Measurements from ENCODE around the gene TSC2.
"Not testable (repeated sequence)": the region's sequence is repeated elsewhere in the genome, so short reads cannot be mapped to it uniquely, and the experiment has no call there.

Gene TSC2

GRCh38 chr16:2087748-2088631 is 40.2 kb downstream of the TSC2 start:
- no peak for DNase-seq

GRCh38 chr16:2088759-2089358 is 41.1 kb downstream of the TSC2 start:
- DNase-seq, result no peak

GRCh38 chr16:2089706-2090480 is 42.1 kb downstream of the TSC2 start:
- DNase-seq, result no peak

- no peak for DNase-seq
Observed at GRCh38 chr16:2090481-2090776, 42.6 kb downstream of the TSC2 start.

- DNase-seq, result peak; percentile 24
Observed at GRCh38 chr16:2090777-2091546, 43.2 kb downstream of the TSC2 start.

GRCh38 chr16:2091547-2092255 is 43.9 kb downstream of the TSC2 start:
- DNase-seq, result no peak

GRCh38 chr16:2092256-2092620 is 44.5 kb downstream of the TSC2 start:
- no peak for DNase-seq

GRCh38 chr16:2092866-2093265 is 45.1 kb downstream of the TSC2 start:
- no peak for DNase-seq

GRCh38 chr16:2093793-2094192 is 46.0 kb downstream of the TSC2 start:
- DNase-seq, result no peak

GRCh38 chr16:2095315-2095853 is 47.6 kb downstream of the TSC2 start:
- DNase-seq, result no peak

GRCh38 chr16:2095918-2096582 is 48.3 kb downstream of the TSC2 start:
- DNase-seq, result no peak

- DNase-seq, result no peak
Observed at GRCh38 chr16:2096853-2097595, 49.2 kb downstream of the TSC2 start.

GRCh38 chr16:2097689-2098088 is 49.9 kb downstream of the TSC2 start:
- DNase-seq, result not testable (repeated sequence)

GRCh38 chr16:2101581-2101980 is 53.8 kb downstream of the TSC2 start:
- not testable (repeated sequence) for DNase-seq

GRCh38 chr16:2102471-2102870 is 54.7 kb downstream of the TSC2 start:
- DNase-seq, result no peak

- DNase-seq, result not testable (repeated sequence)
Observed at GRCh38 chr16:2104464-2104863, 56.7 kb downstream of the TSC2 start.

GRCh38 chr16:2105291-2105690 is 57.5 kb downstream of the TSC2 start:
- DNase-seq, result not testable (repeated sequence)

GRCh38 chr16:2105769-2106168 is 58.0 kb downstream of the TSC2 start:
- not testable (repeated sequence) for DNase-seq

GRCh38 chr16:2106211-2106610 is 58.4 kb downstream of the TSC2 start:
- DNase-seq, result not testable (repeated sequence)

GRCh38 chr16:2107121-2107790 is 59.5 kb downstream of the TSC2 start:
- DNase-seq, result not testable (repeated sequence)

Data from NCI-H774 (cell line).